ENCODE data around the gene SLAIN2. TPM values are rescaled to one million over a fixed set of nuclear protein-coding genes. Genes with fewer than 3 reads are reported as not detected.
"Not testable (repeated sequence)": the region's sequence is repeated elsewhere in the genome, so short reads cannot be mapped to it uniquely, and the experiment has no call there.

The SLAIN2 gene
- total RNA-seq, 1 experiment from 2014 or later, result 81.6 TPM

- Mint-ChIP-seq H3K36me3 (ENCODE audit: insufficient read depth, unreplicated experiment) (peaks cover 3% of the 10 kb centered on the region), H3K27ac (ENCODE audit: low read depth, unreplicated experiment) (no peak overlapping the region), H3K27me3 (ENCODE audit: insufficient read depth, unreplicated experiment) (no peaks in the 10 kb centered on the region), H3K4me1 (ENCODE audit: insufficient read depth, unreplicated experiment) (no peaks in the 10 kb centered on the region), H3K9me3 (ENCODE audit: unreplicated experiment) (no peaks in the 10 kb centered on the region), H3K4me3 (ENCODE audit: unreplicated experiment) (no peak overlapping the region)
- TF ChIP-seq, protein P1, sequence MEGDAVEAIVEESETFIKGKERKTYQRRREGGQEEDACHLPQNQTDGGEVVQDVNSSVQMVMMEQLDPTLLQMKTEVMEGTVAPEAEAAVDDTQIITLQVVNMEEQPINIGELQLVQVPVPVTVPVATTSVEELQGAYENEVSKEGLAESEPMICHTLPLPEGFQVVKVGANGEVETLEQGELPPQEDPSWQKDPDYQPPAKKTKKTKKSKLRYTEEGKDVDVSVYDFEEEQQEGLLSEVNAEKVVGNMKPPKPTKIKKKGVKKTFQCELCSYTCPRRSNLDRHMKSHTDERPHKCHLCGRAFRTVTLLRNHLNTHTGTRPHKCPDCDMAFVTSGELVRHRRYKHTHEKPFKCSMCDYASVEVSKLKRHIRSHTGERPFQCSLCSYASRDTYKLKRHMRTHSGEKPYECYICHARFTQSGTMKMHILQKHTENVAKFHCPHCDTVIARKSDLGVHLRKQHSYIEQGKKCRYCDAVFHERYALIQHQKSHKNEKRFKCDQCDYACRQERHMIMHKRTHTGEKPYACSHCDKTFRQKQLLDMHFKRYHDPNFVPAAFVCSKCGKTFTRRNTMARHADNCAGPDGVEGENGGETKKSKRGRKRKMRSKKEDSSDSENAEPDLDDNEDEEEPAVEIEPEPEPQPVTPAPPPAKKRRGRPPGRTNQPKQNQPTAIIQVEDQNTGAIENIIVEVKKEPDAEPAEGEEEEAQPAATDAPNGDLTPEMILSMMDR (IDR thresholded peaks at IDR 0.05; ENCODE audit: unreplicated experiment), result no peak
- intact Hi-C loops (cut with micrococcal nuclease), result loop anchor here (2.0 to 10.0 kb wide), 2 partner anchors 100 to 518 kb away; no protein-coding TSS in a partner anchor
- DNase-seq (ENCODE audit: unreplicated experiment), result no peak
- ChIA-PET POLR2A (no interaction called here), CTCF (interaction anchor here (0.7 to 3.7 kb wide), 12 partner anchors 11 to 487 kb away, joined by 3 to 17 read pairs (median 4); no protein-coding TSS in a partner anchor)
- no TSS peak for BruUV-seq (replicated peaks)
Measured at GRCh38 chr4:48446642-48447041, 105.3 kb downstream of the SLAIN2 start.

DNA sequence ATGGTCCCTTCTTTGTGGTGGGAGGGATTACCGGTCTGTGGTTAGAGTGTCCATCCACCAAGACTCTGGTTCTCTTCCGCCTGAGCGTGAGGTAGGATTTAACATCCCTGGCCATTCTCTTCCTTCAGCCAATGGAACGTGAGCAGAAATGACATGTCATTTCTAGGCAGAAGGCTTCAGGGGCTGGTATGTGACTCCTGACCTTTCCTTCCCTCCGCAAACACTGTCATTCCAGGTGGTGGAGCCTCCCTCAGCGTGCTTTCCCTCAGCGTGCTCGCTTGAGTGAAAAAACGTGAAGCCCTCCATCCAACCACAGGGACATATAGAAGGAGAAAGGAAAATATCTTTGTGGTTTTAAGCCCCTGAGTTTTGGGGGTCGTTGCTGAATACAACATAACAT is 107.8 kb downstream of the SLAIN2 start:
- Mint-ChIP-seq H3K4me3 (ENCODE audit: unreplicated experiment) (no peak overlapping the region), H3K4me1 (ENCODE audit: insufficient read depth, unreplicated experiment) (no peaks in the 10 kb centered on the region), H3K36me3 (ENCODE audit: insufficient read depth, unreplicated experiment) (no peaks in the 10 kb centered on the region), H3K27ac (ENCODE audit: low read depth, unreplicated experiment) (no peak overlapping the region), H3K27me3 (ENCODE audit: insufficient read depth, unreplicated experiment) (no peaks in the 10 kb centered on the region), H3K9me3 (ENCODE audit: unreplicated experiment) (no peaks in the 10 kb centered on the region)
- BruUV-seq (replicated peaks), result no TSS peak
- ChIA-PET CTCF (no interaction called here), POLR2A (no interaction called here)
- intact Hi-C loops (cut with micrococcal nuclease), result loop anchor here (10.0 kb wide), 1 partner anchor 516 kb away; no protein-coding TSS in a partner anchor
- DNase-seq (ENCODE audit: unreplicated experiment), result no peak
- TF ChIP-seq, protein P1 (IDR thresholded peaks at IDR 0.05; ENCODE audit: unreplicated experiment), result no peak

GRCh38 chr4:48450740-48451139 is 109.4 kb downstream of the SLAIN2 start:
- no peak overlapping the region for H3K27ac Mint-ChIP-seq (ENCODE audit: low read depth, unreplicated experiment)
- H3K27me3 Mint-ChIP-seq (ENCODE audit: insufficient read depth, unreplicated experiment), result no peaks in the 10 kb centered on the region
- TF ChIP-seq, protein P1 (IDR thresholded peaks at IDR 0.05; ENCODE audit: unreplicated experiment), result no peak
- ChIA-PET CTCF (no interaction called here), POLR2A (interaction anchor here (0.7 kb wide), 1 partner anchor 27 kb away, joined by 3 read pairs; no protein-coding TSS in a partner anchor)
- no TSS peak for BruUV-seq (replicated peaks)
- H3K36me3 Mint-ChIP-seq (ENCODE audit: insufficient read depth, unreplicated experiment), result no peaks in the 10 kb centered on the region
- DNase-seq (ENCODE audit: unreplicated experiment), result no peak
- no peaks in the 10 kb centered on the region for H3K9me3 Mint-ChIP-seq (ENCODE audit: unreplicated experiment)
- H3K4me3 Mint-ChIP-seq (ENCODE audit: unreplicated experiment), result no peak overlapping the region
- no peaks in the 10 kb centered on the region for H3K4me1 Mint-ChIP-seq (ENCODE audit: insufficient read depth, unreplicated experiment)
- intact Hi-C loops (cut with micrococcal nuclease), result no loop called here

DNA sequence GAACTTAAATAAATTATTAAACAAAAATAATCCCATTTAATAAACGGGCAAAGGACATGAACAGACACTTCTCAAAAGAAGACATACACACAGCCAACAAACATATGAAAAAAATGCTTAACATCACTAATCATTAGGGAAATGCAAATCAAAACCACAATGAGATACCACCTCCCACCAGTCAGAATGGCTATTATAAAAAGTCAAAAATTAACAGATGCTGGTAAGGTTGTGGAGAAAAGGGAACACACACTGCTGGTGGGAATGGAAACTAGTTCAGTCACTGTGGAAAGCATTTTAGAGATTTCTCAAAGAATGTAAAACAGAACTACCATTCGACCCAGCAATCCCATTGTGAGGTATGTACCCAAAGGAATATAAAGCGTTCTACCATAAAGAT is 110.3 kb downstream of the SLAIN2 start:
- H3K27ac Mint-ChIP-seq (ENCODE audit: low read depth, unreplicated experiment); H3K9me3 Mint-ChIP-seq (ENCODE audit: unreplicated experiment); H3K4me1 Mint-ChIP-seq (ENCODE audit: insufficient read depth, unreplicated experiment); H3K4me3 Mint-ChIP-seq (ENCODE audit: unreplicated experiment); intact Hi-C loops (cut with micrococcal nuclease); H3K36me3 Mint-ChIP-seq (ENCODE audit: insufficient read depth, unreplicated experiment); H3K27me3 Mint-ChIP-seq (ENCODE audit: insufficient read depth, unreplicated experiment); CTCF ChIA-PET; POLR2A ChIA-PET; BruUV-seq (replicated peaks); DNase-seq (ENCODE audit: unreplicated experiment): not testable (repeated sequence)

- no peak for DNase-seq (ENCODE audit: unreplicated experiment)
- no TSS peak for BruUV-seq (replicated peaks)
- Mint-ChIP-seq H3K9me3 (ENCODE audit: unreplicated experiment) (peaks cover 7% of the 10 kb centered on the region), H3K27ac (ENCODE audit: low read depth, unreplicated experiment) (no peak overlapping the region), H3K4me3 (ENCODE audit: unreplicated experiment) (no peak overlapping the region), H3K36me3 (ENCODE audit: insufficient read depth, unreplicated experiment) (no peaks in the 10 kb centered on the region), H3K4me1 (ENCODE audit: insufficient read depth, unreplicated experiment) (no peaks in the 10 kb centered on the region), H3K27me3 (ENCODE audit: insufficient read depth, unreplicated experiment) (no peaks in the 10 kb centered on the region)
- TF ChIP-seq, protein P1 (IDR thresholded peaks at IDR 0.05; ENCODE audit: unreplicated experiment), result no peak
- ChIA-PET POLR2A (interaction anchor here (0.5 kb wide), 1 partner anchor 18 kb away, joined by 3 read pairs; no protein-coding TSS in a partner anchor), CTCF (interaction anchor here (0.6 to 1.4 kb wide), 2 partner anchors 16 to 564 kb away, joined by 3 read pairs; no protein-coding TSS in a partner anchor)
- intact Hi-C loops (cut with micrococcal nuclease), result no loop called here
Measured at GRCh38 chr4:48454591-48454990, 113.3 kb downstream of the SLAIN2 start.

All from MCF 10A (cell line).